ENCODE measurements around the gene NSUN7. TPM values are rescaled to one million over a fixed set of nuclear protein-coding genes. Genes with fewer than 3 reads are reported as not detected.
A peak's percentile ranks its signal among the peaks of the same experiment; 100 is the strongest.
"Not testable (repeated sequence)": the region's sequence is repeated elsewhere in the genome, so short reads cannot be mapped to it uniquely, and the experiment has no call there.

The NSUN7 gene
- not detected in 2 replicates for total RNA-seq (2014; rRNA removed; shearing (Covaris generic))
- polyA plus RNA-seq (2014; cell fraction: nucleus; rRNA removed) = not detected in 2 replicates

GRCh38 chr4:40749717-40750460, at the start of gene NSUN7:
Gene NSUN7 (plus strand): TSS chr4:40749955. CDS start chr4:40750694, 739 bp downstream.
- DNase-seq (ENCODE audit: extremely low read depth, low read depth) = no peak

GRCh38 chr4:40702137-40702799, 47.5 kb upstream of the NSUN7 start:
- DNase-seq (ENCODE audit: extremely low read depth, low read depth) = no peak

- no peak for DNase-seq (ENCODE audit: extremely low read depth, low read depth)
Measured at GRCh38 chr4:40702800-40703151, 47.0 kb upstream of the NSUN7 start.

GRCh38 chr4:40704073-40704472, 45.7 kb upstream of the NSUN7 start:
- no peak for DNase-seq (ENCODE audit: extremely low read depth, low read depth)

- DNase-seq (ENCODE audit: extremely low read depth, low read depth) = no peak
Measured at GRCh38 chr4:40710484-40711254, 39.1 kb upstream of the NSUN7 start.

- DNase-seq (ENCODE audit: extremely low read depth, low read depth) = not testable (repeated sequence)
Measured at GRCh38 chr4:40713001-40713400, 36.8 kb upstream of the NSUN7 start.

- DNase-seq (ENCODE audit: extremely low read depth, low read depth) = no peak
Measured at GRCh38 chr4:40713798-40714197, 36.0 kb upstream of the NSUN7 start.

- no peak for DNase-seq (ENCODE audit: extremely low read depth, low read depth)
Measured at GRCh38 chr4:40718586-40718985, 31.2 kb upstream of the NSUN7 start.

GRCh38 chr4:40719008-40719623, 30.6 kb upstream of the NSUN7 start:
- peak; percentile 72 for DNase-seq (ENCODE audit: extremely low read depth, low read depth)

- DNase-seq (ENCODE audit: extremely low read depth, low read depth) = no peak
Measured at GRCh38 chr4:40720351-40720750, 29.4 kb upstream of the NSUN7 start.

GRCh38 chr4:40720916-40721315, 28.8 kb upstream of the NSUN7 start:
- DNase-seq (ENCODE audit: extremely low read depth, low read depth) = no peak

- no peak for DNase-seq (ENCODE audit: extremely low read depth, low read depth)
Measured at GRCh38 chr4:40721730-40722171, 28.0 kb upstream of the NSUN7 start.

- DNase-seq (ENCODE audit: extremely low read depth, low read depth) = no peak
Measured at GRCh38 chr4:40722576-40723161, 27.1 kb upstream of the NSUN7 start.

GRCh38 chr4:40723728-40724127, 26.0 kb upstream of the NSUN7 start:
- no peak for DNase-seq (ENCODE audit: extremely low read depth, low read depth)

GRCh38 chr4:40728333-40728732, 21.4 kb upstream of the NSUN7 start:
- no peak for DNase-seq (ENCODE audit: extremely low read depth, low read depth)

GRCh38 chr4:40729555-40729954, 20.2 kb upstream of the NSUN7 start:
- DNase-seq (ENCODE audit: extremely low read depth, low read depth) = no peak

- no peak for DNase-seq (ENCODE audit: extremely low read depth, low read depth)
Measured at GRCh38 chr4:40730091-40730679, 19.6 kb upstream of the NSUN7 start.

GRCh38 chr4:40731361-40731760, 18.4 kb upstream of the NSUN7 start:
- no peak for DNase-seq (ENCODE audit: extremely low read depth, low read depth)

- DNase-seq (ENCODE audit: extremely low read depth, low read depth) = no peak
Measured at GRCh38 chr4:40731792-40732245, 17.9 kb upstream of the NSUN7 start.

GRCh38 chr4:40733752-40734151, 16.0 kb upstream of the NSUN7 start:
- no peak for DNase-seq (ENCODE audit: extremely low read depth, low read depth)

Data from NCI-H460 (cell line).